Endometrium (tissue), 2 donors: ENCODE results near the gene PTX4.
"Not testable (repeated sequence)": the region's sequence is repeated elsewhere in the genome, so short reads cannot be mapped to it uniquely, and the experiment has no call there.

ENCODE experiments used
- FAIRE-seq: peaks from 2 replicates; lab custom pipeline; 2012; peaks lifted over from hg19 to GRCh38; lab: Jason Lieb, UNC
- donor health status: control.
- donor health status: control.

The PTX4 gene

GRCh38 chr16:1481906-1482835 lies 6.6 kb downstream of the PTX4 start:
- FAIRE-seq, result no peak

DNA sequence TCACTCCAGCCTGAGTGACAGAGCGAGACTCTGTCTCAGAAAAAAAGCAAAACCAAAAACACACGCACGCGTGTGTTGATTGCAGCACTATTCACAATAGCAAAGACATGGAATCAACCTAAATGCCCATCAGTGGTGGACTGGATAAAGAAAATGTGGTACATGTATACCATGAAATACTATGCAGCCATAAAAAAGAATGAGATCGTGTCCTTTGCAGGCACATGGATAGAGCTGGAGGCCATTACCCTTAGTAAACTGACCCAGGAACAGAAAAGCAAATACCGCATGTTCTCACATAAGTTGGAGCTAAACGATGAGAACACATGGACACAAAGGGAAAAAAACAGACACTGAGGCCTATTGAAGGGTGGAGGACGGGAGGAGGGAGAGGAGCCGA lies 9.8 kb downstream of the PTX4 start:
- FAIRE-seq, result not testable (repeated sequence)

DNA sequence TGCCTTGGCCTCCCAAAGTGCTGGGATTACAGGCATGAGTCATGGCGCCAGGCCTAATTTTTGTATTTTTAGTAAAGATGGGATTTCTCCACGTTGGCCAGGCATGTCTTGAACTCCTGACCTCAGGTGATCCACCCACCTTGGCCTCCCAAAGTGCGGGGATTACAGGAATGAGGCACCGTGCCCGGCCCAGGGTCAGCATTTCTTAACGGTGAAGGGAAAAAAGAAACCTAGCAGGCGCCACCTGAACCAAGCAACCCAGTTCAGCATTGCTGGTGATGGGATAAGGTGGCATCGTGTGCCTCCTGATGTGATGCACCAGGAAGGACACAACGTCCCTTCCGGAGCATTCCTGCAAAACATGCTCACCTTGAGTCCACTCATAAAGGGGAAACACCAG lies 11.7 kb downstream of the PTX4 start:
- no peak for FAIRE-seq

GRCh38 chr16:1475552-1476114 lies 13.1 kb downstream of the PTX4 start:
- no peak for FAIRE-seq

GRCh38 chr16:1474796-1475551 lies 13.8 kb downstream of the PTX4 start, which contains the start of gene CLCN7:
TSS of gene CLCN7 (minus strand) at chr16:1475028. CDS start at chr16:1474974, 54 bp downstream.
- no peak for FAIRE-seq

DNA sequence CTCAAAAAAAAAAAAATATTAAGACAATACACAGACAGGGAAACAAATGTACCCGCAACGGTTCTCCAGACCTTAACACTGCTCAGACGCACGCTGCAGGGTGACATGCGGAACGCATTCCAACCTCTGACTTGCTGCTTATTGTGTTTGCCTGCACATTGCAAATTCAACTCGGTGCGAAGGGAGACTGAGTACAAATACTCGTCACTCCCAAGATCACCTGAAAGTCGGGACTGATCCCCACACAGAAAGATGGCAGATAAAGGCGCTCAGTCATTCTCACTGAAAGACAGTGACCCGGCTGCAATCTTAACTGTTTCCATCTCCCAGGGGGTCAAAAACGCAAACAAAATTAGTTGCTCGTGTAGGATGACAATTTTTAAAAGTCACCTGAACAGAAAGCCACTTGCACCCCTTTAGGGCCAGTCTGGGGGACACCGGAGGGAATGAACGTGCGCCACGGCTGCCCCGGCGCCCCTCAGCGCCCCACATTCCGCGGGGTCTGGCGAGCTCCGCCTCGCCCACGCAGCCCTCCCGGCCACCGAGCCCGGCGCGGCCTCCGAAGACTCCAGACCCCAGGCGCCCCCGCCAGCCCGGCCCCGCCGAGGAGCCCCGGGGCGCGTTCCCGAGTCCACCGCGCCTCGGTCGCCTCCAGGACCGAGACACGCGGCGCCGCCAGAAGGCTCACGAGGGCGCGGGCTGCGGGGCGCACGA lies 14.5 kb downstream of the PTX4 start:
- no peak for FAIRE-seq

DNA sequence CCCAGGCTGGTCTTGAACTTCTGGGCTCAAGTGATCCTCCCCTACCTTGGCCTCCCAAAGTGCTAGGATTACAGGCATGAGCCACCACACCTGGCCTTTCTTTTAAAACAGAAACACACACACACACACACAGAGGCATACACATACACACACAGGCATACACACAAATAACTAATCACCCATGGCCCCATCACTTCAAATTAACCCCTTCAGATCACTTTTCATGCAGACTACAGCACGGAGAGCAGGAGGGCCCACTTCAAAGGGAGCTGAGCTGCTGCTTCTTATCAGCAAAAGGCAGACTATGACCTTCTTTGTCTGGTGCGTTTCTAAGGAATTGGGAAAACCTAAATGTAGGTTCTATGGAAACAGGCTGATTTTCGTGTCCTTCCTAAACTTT lies 15.8 kb downstream of the PTX4 start:
- FAIRE-seq, result no peak

GRCh38 chr16:1471569-1472194 lies 17.1 kb downstream of the PTX4 start:
- no peak for FAIRE-seq

DNA sequence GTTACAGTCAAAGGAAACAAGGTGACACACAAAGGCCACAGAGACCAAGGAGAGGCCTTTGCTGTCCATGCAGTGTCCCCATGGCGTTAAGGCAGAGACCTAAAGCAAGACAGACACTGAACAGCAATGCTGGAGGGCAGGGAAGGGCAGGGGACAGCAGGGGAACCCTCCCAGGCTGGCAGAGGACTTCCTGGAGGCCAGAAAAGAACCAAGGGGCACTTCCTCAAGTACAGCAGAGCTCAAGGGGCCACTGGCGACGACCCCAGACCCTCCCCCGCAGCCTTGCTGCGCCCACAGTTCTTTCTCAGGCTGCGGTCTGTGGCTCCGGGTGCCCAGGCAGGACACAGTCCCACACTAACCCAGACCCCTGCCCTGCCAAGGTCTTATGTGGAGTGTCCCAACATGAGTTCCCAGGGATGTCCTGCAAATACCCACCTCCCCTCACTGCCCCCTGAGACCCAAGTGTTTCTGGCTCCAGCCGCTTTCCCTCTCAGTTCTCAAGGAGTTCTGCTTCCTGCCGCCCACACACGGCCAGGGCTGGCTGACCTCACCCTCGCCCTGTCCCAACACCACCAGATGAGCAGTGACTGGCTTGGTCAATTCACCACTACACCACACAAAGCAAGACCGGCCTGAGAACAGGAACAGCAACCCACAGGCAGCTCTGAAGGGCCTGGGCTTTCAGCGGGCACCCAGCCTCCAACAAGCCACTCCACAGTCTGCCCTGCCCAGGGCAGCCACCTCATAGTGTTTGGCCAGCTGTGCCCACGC lies 18.1 kb downstream of the PTX4 start:
- FAIRE-seq, result no peak

DNA sequence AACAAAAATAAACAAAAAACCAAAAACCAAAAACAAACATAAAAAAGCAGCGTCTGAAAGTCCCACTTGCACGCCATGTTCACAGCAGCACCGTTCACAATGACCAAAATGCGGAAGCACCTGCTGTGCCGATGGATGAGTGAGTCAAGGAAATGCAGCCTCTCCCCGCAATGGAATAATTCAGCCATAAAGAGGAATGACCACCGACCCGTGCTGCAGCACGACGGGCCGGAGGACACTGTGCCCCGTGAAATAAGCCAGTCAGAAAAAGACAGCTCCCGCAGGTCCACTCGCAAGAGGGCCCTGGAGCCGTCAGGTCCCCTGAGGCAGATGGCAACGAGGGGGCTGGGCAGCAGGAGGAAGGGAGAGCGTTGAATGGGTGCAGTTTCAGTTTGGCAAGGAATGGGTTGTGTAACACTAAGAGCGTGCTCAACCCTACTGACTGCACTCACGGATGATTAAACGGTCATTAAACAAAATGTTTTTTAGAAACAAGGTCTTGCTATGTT lies 19.0 kb downstream of the PTX4 start:
- no peak for FAIRE-seq

- FAIRE-seq, result not testable (repeated sequence)
Measured at GRCh38 chr16:1469141-1469540, 19.6 kb downstream of the PTX4 start.

GRCh38 chr16:1468426-1468810 lies 20.3 kb downstream of the PTX4 start:
- FAIRE-seq, result no peak

- no peak for FAIRE-seq
Measured at GRCh38 chr16:1466968-1467521, 21.7 kb downstream of the PTX4 start.

DNA sequence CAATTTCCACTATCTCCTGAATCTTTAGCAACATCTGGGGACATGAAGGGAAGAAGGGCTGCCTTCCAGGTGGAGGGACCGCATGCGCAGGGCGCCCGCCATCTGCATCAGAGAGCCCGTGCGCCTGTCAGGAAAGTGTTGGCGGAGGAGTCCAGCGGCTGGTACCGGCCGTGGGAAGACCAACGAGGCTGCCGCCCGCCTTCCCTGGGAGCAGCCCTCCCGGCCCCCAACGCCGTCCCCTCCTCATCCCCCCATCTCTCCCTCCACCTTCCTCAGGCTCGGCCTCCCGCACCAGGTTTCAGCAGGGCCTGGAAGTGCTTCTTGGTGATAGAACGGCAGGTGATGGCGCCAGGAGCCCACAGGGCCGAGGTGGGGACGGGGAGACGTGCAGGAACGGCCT lies 22.7 kb downstream of the PTX4 start:
- FAIRE-seq, result no peak

DNA sequence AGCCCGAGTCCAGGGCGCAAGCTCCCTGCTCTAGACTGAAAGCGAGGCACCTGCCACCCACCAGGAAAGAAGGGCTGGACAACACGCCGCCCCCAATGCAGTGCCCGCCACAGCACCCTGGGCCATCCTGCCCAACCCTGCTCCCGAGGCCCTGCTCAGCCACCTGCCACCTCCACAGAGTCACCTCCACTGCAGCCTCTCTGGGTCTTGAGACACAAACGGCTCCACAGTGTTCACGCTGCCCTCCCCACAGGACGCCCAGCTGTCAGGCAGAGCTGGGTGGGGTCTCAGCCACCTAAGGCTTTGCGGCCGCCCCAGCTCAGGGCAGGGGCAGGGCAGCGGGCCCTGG lies 23.2 kb downstream of the PTX4 start:
- FAIRE-seq, result no peak

DNA sequence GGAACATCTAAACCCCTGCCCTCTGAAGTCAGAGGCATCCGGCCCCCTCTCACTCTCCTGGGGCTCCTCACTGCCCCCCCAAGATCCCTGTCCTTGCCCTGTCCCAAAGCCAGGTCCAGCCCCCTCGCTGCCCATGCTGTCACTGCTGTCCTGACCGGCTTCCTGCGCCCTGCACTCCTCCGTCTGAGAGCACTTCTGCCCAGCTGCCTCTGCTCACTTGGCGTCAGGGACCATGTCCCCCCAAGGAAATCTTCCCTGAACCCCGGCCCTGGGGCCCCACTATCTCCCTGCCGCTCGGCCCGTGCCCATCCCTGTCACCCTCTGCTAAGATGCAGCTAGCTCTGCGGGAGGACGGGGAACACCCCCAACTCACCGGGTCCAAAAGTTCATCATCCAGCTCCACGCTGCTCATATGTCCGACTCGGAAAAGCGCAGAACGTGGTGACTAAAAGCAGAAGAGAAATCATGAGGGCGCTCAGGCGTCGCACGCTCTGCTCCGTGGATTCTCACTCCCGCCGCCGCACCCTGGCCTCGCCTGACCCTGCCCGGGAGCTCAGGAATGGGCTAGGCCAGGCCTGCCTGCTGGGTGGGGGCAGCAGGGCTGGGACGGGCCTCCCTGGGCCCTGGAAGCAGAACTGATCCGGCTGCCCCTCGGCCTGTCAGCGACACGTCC lies 23.7 kb downstream of the PTX4 start:
- no peak for FAIRE-seq

- no peak for FAIRE-seq
Measured at GRCh38 chr16:1464196-1464893, 24.4 kb downstream of the PTX4 start.

DNA sequence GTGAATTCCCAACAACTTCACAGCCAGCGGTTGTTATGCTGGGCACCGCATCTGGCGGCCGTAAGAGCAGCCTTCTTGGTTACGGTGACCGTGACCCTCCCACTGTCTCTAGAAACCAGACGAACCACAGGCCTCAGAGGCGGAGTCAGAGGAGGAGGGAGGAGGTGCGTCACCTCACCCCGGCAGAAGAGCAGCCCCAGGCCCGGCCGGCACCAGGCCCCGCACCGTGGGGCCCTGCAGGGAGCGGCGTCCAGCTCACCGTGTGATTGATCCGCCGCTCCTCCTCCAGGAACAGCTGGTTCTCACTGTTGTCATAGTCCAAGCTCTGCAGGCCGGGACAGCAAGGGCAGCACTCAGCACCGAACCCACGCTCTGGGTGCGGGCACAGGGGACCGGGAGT lies 27.6 kb downstream of the PTX4 start:
- peak; percentile 53 for FAIRE-seq

GRCh38 chr16:1460602-1461138 lies 28.1 kb downstream of the PTX4 start:
- FAIRE-seq, result no peak
